Choroid plexus epithelial cell (primary cell): ENCODE results near the gene ZSWIM6.

Experiments
- DNase-seq: peaks from one replicate; pipeline ENCODE4 v3.0.0-alpha.2; 2010; ENCODE audit warnings: low read depth
- H3K4me3 ChIP-seq: 2 replicates; pipeline ENCODE4 v1.5.1; 2011; ENCODE audit warnings: low read depth, mild to moderate bottlenecking, control low read depth, low read length, moderate library complexity
- TF ChIP-seq, protein P1 (sequence below): conservative IDR thresholded peaks from 2 replicates; pipeline ENCODE4 v1.5.1; 2011; ENCODE audit warnings: low read depth, mild to moderate bottlenecking, control low read depth, inconsistent platforms, low read length, moderate library complexity

ZSWIM6 gene

GRCh38 chr5:61348447-61348846 is 16.4 kb downstream of the ZSWIM6 start:
- TF ChIP-seq, protein P1, sequence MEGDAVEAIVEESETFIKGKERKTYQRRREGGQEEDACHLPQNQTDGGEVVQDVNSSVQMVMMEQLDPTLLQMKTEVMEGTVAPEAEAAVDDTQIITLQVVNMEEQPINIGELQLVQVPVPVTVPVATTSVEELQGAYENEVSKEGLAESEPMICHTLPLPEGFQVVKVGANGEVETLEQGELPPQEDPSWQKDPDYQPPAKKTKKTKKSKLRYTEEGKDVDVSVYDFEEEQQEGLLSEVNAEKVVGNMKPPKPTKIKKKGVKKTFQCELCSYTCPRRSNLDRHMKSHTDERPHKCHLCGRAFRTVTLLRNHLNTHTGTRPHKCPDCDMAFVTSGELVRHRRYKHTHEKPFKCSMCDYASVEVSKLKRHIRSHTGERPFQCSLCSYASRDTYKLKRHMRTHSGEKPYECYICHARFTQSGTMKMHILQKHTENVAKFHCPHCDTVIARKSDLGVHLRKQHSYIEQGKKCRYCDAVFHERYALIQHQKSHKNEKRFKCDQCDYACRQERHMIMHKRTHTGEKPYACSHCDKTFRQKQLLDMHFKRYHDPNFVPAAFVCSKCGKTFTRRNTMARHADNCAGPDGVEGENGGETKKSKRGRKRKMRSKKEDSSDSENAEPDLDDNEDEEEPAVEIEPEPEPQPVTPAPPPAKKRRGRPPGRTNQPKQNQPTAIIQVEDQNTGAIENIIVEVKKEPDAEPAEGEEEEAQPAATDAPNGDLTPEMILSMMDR, result no peak
- no peak overlapping the region for H3K4me3 ChIP-seq
- DNase-seq, result no peak

DNA sequence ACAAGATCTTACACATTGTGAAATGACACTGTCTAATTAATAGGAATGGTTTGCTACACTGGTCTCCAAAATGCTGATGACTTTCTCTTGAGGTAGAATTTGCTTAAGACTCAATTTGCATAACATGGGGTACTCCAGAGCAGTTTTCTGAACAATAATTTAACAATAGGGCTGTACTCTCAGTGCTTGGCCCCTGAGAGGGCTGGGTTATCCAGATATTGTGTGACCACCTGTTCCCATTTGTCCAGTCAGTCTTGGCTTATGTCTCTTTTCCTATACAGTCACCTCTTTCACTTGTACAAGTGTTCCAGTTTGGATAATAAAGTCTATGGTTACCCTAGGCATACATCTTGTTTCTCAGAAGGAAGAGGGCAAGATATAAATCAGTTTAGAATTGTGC is 17.9 kb downstream of the ZSWIM6 start:
- no peak overlapping the region for H3K4me3 ChIP-seq
- DNase-seq, result no peak
- TF ChIP-seq, protein P1, result no peak

GRCh38 chr5:61350535-61350934 is 18.5 kb downstream of the ZSWIM6 start:
- H3K4me3 ChIP-seq, result no peak overlapping the region
- TF ChIP-seq, protein P1, result no peak
- DNase-seq, result no peak

- DNase-seq, result no peak
- H3K4me3 ChIP-seq, result no peak overlapping the region
- TF ChIP-seq, protein P1, result no peak
Observed at GRCh38 chr5:61351733-61352132, 19.7 kb downstream of the ZSWIM6 start.

DNA sequence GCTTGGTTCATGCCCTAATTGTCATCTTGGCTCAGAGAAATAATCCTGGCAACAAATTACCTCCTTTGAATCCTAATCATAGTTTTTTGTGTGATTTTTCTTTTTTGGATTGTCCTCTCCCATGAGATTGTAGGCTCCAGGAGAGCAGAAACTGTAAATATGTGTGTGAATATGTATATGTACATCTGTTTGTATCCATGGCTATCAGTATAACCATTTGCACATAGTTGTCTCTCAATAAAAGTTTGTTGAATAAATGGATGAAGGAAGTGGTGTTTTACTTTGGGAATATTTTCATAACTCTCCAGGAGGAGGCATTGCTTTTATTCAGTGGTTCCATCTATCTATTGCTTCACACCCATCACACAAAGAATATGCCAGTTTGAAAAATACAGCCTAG is 20.1 kb downstream of the ZSWIM6 start:
- H3K4me3 ChIP-seq, result no peak overlapping the region
- DNase-seq, result no peak
- TF ChIP-seq, protein P1, result no peak

GRCh38 chr5:61352612-61353156 is 20.6 kb downstream of the ZSWIM6 start:
- TF ChIP-seq, protein P1, result no peak
- DNase-seq, result no peak
- H3K4me3 ChIP-seq, result no peak overlapping the region

GRCh38 chr5:61353293-61353692 is 21.2 kb downstream of the ZSWIM6 start:
- DNase-seq, result no peak
- TF ChIP-seq, protein P1, result no peak
- H3K4me3 ChIP-seq, result no peak overlapping the region
